Measurements from ENCODE around the gene ADAM11.
"Not testable (repeated sequence)": the region's sequence is repeated elsewhere in the genome, so short reads cannot be mapped to it uniquely, and the experiment has no call there.

ADAM11 gene

DNA sequence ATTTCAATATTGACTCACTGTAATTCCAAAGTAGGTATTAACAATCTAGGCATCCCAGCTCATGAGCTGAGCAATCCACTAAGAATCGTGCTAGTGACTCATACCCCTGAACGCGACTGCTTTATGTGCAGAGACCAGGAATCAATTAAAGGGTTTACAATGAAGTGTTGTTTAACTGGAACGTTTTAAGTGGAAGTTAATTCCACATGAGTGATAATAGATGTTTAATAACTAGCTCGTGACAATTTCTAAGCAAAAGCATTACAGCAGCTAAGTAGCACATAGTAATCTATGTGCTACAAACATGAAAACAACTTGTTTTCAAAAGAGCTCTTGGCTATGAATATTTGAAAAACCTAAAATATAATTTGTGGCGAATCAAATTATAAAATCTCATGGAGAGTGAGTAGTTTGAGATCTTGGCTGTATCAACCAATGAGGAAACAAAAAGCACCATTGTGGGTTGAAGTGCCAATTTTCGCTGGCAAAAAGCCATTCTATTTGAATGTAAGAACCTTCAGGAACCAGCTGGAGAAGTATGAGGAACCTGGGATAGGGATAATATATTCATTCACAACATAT, 61.9 kb downstream of the ADAM11 start (continued):
- TF ChIP-seq TSHZ1 (tag by site-specific recombination; IDR thresholded peaks at IDR 0.05; ENCODE audit: borderline replicate concordance) = peak; percentile 96
- TF ChIP-seq, protein P1, sequence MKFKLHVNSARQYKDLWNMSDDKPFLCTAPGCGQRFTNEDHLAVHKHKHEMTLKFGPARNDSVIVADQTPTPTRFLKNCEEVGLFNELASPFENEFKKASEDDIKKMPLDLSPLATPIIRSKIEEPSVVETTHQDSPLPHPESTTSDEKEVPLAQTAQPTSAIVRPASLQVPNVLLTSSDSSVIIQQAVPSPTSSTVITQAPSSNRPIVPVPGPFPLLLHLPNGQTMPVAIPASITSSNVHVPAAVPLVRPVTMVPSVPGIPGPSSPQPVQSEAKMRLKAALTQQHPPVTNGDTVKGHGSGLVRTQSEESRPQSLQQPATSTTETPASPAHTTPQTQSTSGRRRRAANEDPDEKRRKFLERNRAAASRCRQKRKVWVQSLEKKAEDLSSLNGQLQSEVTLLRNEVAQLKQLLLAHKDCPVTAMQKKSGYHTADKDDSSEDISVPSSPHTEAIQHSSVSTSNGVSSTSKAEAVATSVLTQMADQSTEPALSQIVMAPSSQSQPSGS (tag by site-specific recombination; IDR thresholded peaks at IDR 0.05; ENCODE audit: low read depth) = 0 out of 2 replicates have a peak, but pooled peaks have one; percentile 20
- peak; percentile 97; the same call in 1 of the 2 replicates for TF ChIP-seq GLI2 (tag by site-specific recombination; IDR thresholded peaks at IDR 0.05; ENCODE audit: borderline replicate concordance, low read depth)
- no peak for TF ChIP-seq ZNF404 (tag by site-specific recombination; IDR thresholded peaks at IDR 0.05)
- TF ChIP-seq ZBTB48 (tag by site-specific recombination; IDR thresholded peaks at IDR 0.05) = no peak
- peak; percentile 4; the same call in 1 of the 2 replicates for TF ChIP-seq ZBTB6 (tag by site-specific recombination; IDR thresholded peaks at IDR 0.05)
- peak; percentile 98 for TF ChIP-seq ZEB2 (tag by site-specific recombination; IDR thresholded peaks at IDR 0.05)
- no peak for TF ChIP-seq HOXA7 (CRISPR knock-in tag; IDR thresholded peaks at IDR 0.05; ENCODE audit: borderline replicate concordance)
- no peak; the same call in 1 of the 2 replicates for TF ChIP-seq ZNF488 (tag by site-specific recombination; IDR thresholded peaks at IDR 0.05)
- TF ChIP-seq KLF17 (tag by site-specific recombination; IDR thresholded peaks at IDR 0.05) = peak; percentile 91
- no peak for TF ChIP-seq ZBTB7A (tag by site-specific recombination; IDR thresholded peaks at IDR 0.05; ENCODE audit: low read depth)
- peak; percentile 69; the same call in 1 of the 2 replicates for TF ChIP-seq ZBTB1 (tag by site-specific recombination; IDR thresholded peaks at IDR 0.05)
- no peak for TF ChIP-seq ZNF555 (tag by site-specific recombination; conservative IDR thresholded peaks at IDR 0.05)
- TF ChIP-seq ZNF544 (tag by site-specific recombination; IDR thresholded peaks at IDR 0.05) = no peak
- TF ChIP-seq ZNF23 (tag by site-specific recombination; IDR thresholded peaks at IDR 0.05; ENCODE audit: borderline replicate concordance) = no peak
- TF ChIP-seq ZNF132 (tag by site-specific recombination; IDR thresholded peaks at IDR 0.05; ENCODE audit: borderline replicate concordance) = no peak
- TF ChIP-seq ZNF335 (tag by site-specific recombination; conservative IDR thresholded peaks at IDR 0.05) = no peak
- peak; percentile 95 for TF ChIP-seq ZNF366 (tag by site-specific recombination; conservative IDR thresholded peaks at IDR 0.05)
- TF ChIP-seq, protein P2, sequence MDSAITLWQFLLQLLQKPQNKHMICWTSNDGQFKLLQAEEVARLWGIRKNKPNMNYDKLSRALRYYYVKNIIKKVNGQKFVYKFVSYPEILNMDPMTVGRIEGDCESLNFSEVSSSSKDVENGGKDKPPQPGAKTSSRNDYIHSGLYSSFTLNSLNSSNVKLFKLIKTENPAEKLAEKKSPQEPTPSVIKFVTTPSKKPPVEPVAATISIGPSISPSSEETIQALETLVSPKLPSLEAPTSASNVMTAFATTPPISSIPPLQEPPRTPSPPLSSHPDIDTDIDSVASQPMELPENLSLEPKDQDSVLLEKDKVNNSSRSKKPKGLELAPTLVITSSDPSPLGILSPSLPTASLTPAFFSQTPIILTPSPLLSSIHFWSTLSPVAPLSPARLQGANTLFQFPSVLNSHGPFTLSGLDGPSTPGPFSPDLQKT (IDR thresholded peaks at IDR 0.05; ENCODE audit: borderline replicate concordance, low read depth, low read length) = no peak
- peak; percentile 100 for TF ChIP-seq SP7 (tag by site-specific recombination; IDR thresholded peaks at IDR 0.05)
- TF ChIP-seq ZNF76 (tag by site-specific recombination; IDR thresholded peaks at IDR 0.05; ENCODE audit: borderline replicate concordance, low read depth) = peak; percentile 63; the same call in 1 of the 2 replicates
- no peak for TF ChIP-seq ZNF791 (tag by site-specific recombination; IDR thresholded peaks at IDR 0.05)
- TF ChIP-seq ZNF610 (tag by site-specific recombination; IDR thresholded peaks at IDR 0.05; ENCODE audit: borderline replicate concordance) = no peak
- TF ChIP-seq ZNF571 (tag by site-specific recombination; IDR thresholded peaks at IDR 0.05) = no peak
- peak; percentile 45 for TF ChIP-seq SP3 (tag by site-specific recombination; IDR thresholded peaks at IDR 0.05)
- TF ChIP-seq ZNF138 (tag by site-specific recombination; IDR thresholded peaks at IDR 0.05; ENCODE audit: borderline replicate concordance) = no peak
- no peak for TF ChIP-seq ZNF645 (tag by site-specific recombination; IDR thresholded peaks at IDR 0.05)

GRCh38 chr17:44825236-44825635, 66.4 kb downstream of the ADAM11 start:
- POLR2A ChIA-PET; H3K9me3 ChIP-seq (ENCODE audit: control insufficient read depth, insufficient read depth, low read depth, low read length); H3K36me3 ChIP-seq (ENCODE audit: control insufficient read depth in 2 of 2, insufficient read depth in 1 of 2, low read length in 2 of 2); H3K27ac ChIP-seq (ENCODE audit: extremely low read depth, low read depth, low read length); H3K4me3 ChIP-seq (ENCODE audit: low read depth, low read length): not testable (repeated sequence)
- CTCF ChIA-PET = interaction anchor here (0.6 to 0.7 kb wide), 2 partner anchors 48 to 82 kb away, joined by 3 read pairs; no protein-coding TSS in a partner anchor
- H3K4me1 ChIP-seq (ENCODE audit: control insufficient read depth, insufficient read depth, low read length) = peaks cover 21% of the 10 kb centered on the region
